Endothelial cell of umbilical vein (primary cell): ENCODE measurements around the gene PKNOX2.

Experiments used
- CTCF ChIP-seq, 2 donors: IDR thresholded peaks; 1 replicate in 1 of 2; 2 replicates in 1 of 2; pipeline ENCODE4 v1.5.1; 2011; ENCODE audit warnings: low read length in 2 of 2, mild to moderate bottlenecking in 2 of 2, moderate library complexity in 2 of 2, control low read depth in 1 of 2, inconsistent platforms in 1 of 2, low read depth in 1 of 2; ENCODE audit not compliant: insufficient read depth in 1 of 2; ENCODE audit errors: extremely low read depth in 1 of 2
- JUN ChIP-seq: IDR thresholded peaks from 2 replicates; pipeline ENCODE4 v1.6.1; 2011; ENCODE audit warnings: borderline replicate concordance, low read depth; ENCODE audit not compliant: insufficient read length, insufficient read depth
- POLR2A ChIP-seq: IDR thresholded peaks from 2 replicates; pipeline ENCODE4 v1.6.1; 2012; ENCODE audit warnings: low read depth, mild to moderate bottlenecking, control low read depth, low read length
- POLR2AphosphoS5 ChIP-seq: IDR thresholded peaks from 2 replicates; pipeline ENCODE4 v1.6.1; 2012; ENCODE audit warnings: low read depth, mild to moderate bottlenecking, control low read depth, low read length, moderate library complexity; ENCODE audit not compliant: insufficient read depth

DNA sequence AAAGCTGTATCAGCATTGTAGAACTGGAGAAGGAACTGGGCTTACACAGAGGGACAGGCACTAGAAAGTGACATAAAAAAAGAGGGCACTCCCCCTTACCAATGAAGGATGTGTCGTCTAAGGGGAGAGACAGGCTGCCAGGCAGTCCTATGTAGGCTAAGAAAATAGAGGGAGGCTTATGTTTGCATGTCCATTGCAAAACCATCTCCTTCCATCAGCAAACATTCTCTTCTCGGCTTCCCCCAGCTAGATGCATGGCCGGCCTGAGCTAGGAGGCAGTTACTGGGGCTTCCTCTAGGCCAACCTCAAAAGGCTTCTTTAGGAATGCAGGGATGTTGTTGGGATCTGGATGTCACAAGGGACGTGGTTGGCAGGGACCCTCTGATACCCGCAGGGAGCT, 139.1 kb downstream of the PKNOX2 start:
- TF ChIP-seq POLR2AphosphoS5 (no peak), CTCF (IDR thresholded peaks at IDR 0.05; ENCODE audit: extremely low read depth in 1 of 2, insufficient read depth in 1 of 2, low read depth in 1 of 2, low read length in 2 of 2) (no peak), JUN (no peak), POLR2A (no peak)
